Fibroblast of mammary gland (primary cell): ENCODE data around the gene SNX18.

Experiments used
- DNase-seq: peaks from one replicate; pipeline ENCODE4 v3.0.0-alpha.2; 2010; ENCODE audit warnings: low read depth
- H3K4me3 ChIP-seq: 2 replicates; pipeline ENCODE4 v1.5.1; 2011; ENCODE audit warnings: low read depth, mild to moderate bottlenecking, low read length, moderate library complexity; ENCODE audit not compliant: control insufficient read depth
- TF ChIP-seq, protein P1 (sequence below): conservative IDR thresholded peaks from 2 replicates; pipeline ENCODE4 v1.5.1; 2011; ENCODE audit warnings: low read depth, low read length, inconsistent platforms; ENCODE audit not compliant: control insufficient read depth, insufficient read depth

The SNX18 gene

DNA sequence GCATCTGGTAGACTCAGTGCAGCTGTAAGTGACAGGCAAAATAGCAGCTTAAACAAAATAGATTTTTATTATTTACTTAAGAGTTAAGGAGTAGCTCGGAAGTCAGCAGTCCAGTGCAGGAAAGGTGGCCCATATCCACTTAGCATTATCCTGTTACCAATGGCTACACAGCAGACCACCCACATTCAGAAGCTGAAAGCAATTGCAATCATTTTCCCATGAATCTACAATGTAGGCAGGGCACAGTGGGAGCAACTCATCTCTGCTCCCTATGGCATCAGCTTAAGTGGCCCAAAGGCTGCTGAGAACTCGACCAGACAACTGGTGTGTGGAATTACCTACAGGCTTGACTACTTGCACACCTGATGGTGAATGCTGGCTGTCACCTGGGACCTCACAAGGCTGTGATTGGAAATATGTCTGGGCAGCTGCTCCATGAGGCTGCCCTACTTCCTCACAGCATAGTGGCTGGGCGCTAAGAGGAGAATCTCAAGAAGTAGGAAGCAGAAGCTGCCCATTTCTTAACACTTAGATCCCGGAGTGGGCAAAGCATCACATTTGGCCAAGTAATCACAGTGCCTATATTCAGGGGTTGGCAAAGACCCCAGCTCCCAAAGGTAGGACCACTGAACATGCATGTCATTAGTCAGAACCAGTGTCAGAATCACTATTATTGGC is 56.4 kb downstream of the SNX18 start:
- DNase-seq = no peak
- H3K4me3 ChIP-seq = no peak overlapping the region
- TF ChIP-seq, protein P1, sequence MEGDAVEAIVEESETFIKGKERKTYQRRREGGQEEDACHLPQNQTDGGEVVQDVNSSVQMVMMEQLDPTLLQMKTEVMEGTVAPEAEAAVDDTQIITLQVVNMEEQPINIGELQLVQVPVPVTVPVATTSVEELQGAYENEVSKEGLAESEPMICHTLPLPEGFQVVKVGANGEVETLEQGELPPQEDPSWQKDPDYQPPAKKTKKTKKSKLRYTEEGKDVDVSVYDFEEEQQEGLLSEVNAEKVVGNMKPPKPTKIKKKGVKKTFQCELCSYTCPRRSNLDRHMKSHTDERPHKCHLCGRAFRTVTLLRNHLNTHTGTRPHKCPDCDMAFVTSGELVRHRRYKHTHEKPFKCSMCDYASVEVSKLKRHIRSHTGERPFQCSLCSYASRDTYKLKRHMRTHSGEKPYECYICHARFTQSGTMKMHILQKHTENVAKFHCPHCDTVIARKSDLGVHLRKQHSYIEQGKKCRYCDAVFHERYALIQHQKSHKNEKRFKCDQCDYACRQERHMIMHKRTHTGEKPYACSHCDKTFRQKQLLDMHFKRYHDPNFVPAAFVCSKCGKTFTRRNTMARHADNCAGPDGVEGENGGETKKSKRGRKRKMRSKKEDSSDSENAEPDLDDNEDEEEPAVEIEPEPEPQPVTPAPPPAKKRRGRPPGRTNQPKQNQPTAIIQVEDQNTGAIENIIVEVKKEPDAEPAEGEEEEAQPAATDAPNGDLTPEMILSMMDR = no peak

DNA sequence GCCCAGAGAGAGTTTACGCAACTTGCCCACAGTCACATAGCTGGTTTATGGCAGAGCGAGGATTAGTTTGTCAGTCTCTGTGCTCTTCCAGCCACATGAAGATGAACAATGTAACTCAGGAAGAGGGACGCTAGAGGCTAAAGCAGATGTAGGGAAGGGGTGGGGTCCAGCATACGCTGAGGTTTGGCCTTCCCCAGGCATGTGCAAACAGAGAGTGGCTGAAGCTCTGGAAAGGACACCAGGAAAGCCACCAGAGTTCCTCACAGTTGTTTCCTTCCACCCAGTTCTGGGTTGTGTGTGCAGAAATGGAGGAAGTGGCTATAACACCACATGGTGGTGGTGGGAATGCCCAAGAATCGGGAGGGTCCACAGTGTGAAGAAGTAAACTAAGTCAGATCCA is 60.0 kb downstream of the SNX18 start:
- H3K4me3 ChIP-seq = no peak overlapping the region
- DNase-seq = no peak
- TF ChIP-seq, protein P1 = no peak

DNA sequence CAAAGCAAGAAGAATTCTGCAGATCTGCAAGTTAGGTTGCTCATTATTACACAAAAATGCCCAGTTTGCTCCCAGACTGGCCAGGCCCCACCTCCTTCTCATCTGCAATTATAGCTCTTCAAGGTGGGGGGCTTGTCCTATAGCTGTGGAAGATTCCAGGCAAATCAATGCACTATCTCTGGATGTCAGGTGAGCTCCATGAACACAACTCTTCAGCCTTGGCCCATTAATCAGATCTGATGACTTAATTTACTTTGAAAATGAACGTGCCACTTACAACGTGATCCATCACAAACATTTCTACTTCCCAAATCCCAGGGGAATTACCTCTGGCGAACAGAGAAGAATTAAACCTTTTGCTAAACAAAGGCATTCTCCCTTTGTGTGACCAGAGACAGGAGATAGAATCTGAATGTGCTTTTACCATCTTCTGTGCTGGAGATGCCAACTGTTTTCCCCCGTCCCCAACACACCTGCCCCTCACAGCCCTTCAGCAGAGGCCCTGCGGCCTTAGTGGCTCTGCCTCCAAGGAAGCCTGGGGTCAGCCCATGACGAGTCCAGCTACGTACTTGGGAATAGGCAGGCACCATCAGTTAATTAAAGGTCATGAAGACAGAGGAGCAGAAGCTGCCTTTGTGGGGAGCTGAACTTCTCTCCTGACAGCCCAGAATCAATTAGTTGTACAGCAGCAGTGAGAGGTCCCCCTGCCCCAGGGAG is 60.5 kb downstream of the SNX18 start:
- DNase-seq = no peak

DNA sequence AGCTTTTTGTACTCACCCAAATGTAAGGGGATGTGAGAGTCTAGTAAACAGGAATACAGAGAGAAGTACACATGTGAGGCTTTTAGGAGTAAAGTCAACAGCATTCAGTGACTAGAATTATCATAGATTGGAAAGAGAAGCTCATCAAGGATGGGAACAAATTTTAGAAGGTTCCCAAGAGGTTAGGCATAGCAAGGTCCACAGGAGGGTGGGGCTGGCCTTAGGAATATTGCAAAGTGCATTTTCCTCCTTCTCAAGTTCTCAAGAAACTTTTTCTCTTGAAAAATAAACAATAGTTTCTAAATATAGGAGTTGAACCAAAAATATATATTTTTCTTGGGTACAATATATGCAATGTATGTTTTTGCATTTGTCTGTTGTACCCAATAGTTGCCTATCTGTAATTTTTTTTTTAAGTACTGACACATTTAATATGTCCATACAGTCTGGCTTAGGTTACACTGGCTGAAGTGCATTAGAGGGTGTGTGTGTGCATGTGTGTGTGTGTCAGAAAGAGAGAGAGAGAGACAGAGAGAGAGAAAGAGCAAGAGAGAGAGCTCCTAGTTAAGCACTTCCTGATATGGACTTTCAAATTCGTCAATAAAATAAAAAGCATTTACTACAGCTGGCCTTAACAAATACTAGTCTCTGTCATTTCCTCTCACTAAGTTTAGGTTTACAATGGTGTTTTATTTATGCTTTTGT is 62.2 kb downstream of the SNX18 start:
- H3K4me3 ChIP-seq = no peak overlapping the region
- DNase-seq = no peak
- TF ChIP-seq, protein P1 = no peak

More for the DNA sequence above, 60.5 kb downstream of the SNX18 start:
- no peak overlapping the region for H3K4me3 ChIP-seq
- TF ChIP-seq, protein P1 = no peak

DNA sequence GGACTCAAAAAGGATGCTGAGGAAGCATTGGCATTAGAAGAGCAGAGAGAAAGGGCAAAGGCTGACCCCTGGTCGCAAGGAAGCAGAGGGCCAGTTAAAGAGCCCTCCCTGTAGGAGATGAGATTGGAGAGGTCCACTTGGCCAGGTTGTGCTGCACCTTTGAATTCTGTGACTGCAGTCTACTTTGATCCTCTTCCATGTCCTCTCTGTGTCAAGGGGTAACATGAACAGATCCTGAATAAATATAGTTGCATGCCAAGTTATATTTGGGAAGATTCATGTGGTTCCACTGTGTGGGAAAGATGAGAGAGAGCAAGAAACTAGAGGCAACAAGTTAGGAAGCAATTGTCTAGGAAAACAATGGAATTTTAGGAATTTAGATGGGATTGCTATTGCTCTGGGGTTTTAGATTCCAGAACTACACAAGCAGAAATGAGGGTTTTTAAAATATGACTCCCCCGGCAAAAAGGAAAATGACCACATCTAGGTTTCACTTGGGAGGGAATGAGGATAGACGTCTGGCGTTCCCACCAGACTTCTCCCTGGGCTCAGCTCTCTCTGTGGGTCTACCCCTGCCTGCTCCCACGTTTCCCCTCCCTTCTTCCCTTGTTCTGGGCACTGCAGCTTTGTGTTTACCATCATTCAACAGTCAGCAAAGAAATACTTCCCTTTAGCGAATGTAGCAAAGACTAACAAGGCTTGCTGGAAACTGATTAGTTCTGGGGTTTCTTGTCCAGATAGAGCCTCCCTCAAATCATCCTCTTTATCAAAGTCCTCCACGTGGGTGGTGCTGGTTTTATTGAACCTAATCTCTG is 63.6 kb downstream of the SNX18 start:
- no peak overlapping the region for H3K4me3 ChIP-seq
- TF ChIP-seq, protein P1 = no peak
- DNase-seq = no peak
